ENCODE results near the gene TBX18.

Gene TBX18

DNA sequence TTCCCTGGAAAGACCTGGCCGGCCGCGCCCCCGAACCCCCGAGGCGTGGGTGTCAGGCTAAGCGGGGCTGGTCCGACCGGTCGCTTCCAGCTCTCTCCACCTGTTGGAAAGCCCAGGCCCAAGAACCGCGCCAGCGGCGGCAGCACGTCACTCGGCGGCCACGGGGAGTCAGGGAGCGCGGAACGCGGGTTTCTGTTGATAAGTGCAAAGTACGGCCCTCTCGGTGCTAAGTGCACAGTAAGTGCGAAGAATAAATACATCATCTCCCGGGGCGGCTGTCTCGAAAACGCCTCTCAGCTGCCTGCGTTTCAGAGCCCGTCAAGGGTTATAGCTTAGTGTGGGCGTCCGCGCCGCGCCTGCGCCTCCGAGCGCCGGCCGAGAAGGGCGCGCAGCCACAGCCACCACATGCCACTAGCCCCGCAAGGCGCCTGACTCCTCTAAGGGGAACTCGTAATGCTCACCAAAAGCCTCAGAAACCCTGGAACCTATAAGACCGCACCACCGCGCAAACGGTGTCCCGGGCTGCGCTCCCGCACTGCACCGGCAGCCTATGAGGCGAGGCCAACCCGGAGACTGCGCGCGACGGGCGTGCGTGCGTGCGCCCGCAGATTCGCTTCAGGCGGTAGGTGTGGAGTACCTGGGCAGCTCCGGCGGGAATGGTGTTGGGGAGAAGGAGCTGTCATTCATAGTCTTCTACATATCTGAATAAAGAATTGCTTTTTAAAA is 9.2 kb upstream of the TBX18 start:
- no peak overlapping the region for H3K27ac ChIP-seq
- TF ChIP-seq, protein P1, sequence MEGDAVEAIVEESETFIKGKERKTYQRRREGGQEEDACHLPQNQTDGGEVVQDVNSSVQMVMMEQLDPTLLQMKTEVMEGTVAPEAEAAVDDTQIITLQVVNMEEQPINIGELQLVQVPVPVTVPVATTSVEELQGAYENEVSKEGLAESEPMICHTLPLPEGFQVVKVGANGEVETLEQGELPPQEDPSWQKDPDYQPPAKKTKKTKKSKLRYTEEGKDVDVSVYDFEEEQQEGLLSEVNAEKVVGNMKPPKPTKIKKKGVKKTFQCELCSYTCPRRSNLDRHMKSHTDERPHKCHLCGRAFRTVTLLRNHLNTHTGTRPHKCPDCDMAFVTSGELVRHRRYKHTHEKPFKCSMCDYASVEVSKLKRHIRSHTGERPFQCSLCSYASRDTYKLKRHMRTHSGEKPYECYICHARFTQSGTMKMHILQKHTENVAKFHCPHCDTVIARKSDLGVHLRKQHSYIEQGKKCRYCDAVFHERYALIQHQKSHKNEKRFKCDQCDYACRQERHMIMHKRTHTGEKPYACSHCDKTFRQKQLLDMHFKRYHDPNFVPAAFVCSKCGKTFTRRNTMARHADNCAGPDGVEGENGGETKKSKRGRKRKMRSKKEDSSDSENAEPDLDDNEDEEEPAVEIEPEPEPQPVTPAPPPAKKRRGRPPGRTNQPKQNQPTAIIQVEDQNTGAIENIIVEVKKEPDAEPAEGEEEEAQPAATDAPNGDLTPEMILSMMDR (conservative IDR thresholded peaks at IDR 0.05): no peak
- no peak for TF ChIP-seq ZFX (IDR thresholded peaks at IDR 0.05)

DNA sequence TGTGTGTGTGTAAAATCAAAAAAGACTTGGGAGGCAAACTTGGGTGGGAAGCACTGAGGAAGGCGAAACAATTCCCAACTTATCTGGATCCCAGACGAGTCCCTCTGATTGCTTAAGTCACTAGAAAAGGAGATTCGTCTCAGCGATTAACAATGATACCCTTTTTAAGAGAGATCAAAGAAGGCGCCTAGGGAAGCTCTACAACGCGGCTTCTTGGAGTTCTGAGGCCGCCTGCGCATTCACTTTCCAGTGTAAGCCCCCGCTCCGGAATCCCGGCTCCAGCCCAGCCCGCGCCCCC is 8.7 kb upstream of the TBX18 start:
- H3K27ac ChIP-seq: no peak overlapping the region
- no peak for TF ChIP-seq ZFX (IDR thresholded peaks at IDR 0.05)
- TF ChIP-seq, protein P1 (conservative IDR thresholded peaks at IDR 0.05): no peak

DNA sequence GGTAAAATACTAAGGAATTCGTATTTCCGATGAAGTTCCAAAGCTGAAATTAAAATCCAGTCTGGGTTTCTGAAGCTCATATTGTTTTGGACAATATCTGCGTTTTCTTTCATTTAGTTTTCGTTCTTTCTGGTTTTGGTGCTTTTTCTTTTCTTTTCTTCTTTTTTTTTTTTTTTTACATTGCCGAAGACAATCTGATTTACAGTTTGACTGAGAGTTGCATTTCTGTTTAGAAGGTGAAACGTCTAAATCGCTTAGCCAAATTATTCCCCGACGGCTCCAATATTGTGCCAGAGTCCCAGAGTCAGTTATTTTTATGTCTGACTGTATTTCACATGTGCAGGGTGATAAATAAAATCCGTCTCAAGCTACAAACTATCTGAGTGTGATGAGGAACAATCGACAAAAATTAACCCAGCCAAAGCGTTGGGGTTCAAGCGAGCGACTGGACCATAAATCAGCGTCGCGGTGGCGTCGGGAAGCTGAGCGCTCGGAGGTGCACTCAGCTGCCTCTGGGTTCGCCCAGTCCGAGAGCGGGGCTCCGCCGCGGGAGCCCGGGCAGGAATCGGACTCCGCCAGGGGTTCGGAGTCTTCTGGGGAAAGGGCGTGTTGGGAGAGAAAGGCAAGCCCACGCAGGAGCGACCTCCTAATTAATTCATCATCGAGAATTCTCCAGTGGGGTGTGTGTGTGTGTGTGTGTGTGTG is 8.2 kb upstream of the TBX18 start:
- TF ChIP-seq, protein P1 (conservative IDR thresholded peaks at IDR 0.05): no peak
- TF ChIP-seq ZFX (IDR thresholded peaks at IDR 0.05): no peak
- no peak overlapping the region for H3K27ac ChIP-seq

DNA sequence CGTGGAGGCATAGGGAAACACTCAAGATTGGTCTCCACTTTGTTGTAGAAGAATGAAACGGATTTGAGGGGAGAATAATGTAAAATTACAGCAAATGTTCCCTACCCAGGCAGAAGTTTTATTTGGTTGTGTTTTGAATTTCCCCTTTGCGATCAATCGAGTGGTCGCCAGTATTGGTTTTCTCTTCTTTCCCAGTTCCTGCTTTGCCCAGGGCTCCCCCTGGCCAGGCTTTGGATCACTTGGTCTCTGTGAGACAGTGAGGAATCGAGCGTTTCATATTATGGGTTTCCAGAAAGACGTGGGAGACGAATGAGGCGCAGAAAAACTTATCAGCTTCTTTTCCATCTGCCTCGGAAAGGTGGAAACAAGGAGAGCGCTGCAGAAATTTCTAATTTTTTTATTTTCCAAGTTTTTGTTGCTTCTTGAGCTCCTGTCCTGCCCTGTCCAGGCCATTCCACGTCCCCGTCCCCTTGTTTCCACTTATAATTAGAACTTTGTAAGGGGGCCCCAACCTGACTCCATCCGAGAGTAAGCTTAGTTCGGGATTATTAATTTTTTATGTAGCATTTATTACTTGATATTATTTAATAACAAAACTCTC is 7.5 kb upstream of the TBX18 start:
- no peak overlapping the region for H3K27ac ChIP-seq
- no peak for TF ChIP-seq ZFX (IDR thresholded peaks at IDR 0.05)
- TF ChIP-seq, protein P1 (conservative IDR thresholded peaks at IDR 0.05): no peak

DNA sequence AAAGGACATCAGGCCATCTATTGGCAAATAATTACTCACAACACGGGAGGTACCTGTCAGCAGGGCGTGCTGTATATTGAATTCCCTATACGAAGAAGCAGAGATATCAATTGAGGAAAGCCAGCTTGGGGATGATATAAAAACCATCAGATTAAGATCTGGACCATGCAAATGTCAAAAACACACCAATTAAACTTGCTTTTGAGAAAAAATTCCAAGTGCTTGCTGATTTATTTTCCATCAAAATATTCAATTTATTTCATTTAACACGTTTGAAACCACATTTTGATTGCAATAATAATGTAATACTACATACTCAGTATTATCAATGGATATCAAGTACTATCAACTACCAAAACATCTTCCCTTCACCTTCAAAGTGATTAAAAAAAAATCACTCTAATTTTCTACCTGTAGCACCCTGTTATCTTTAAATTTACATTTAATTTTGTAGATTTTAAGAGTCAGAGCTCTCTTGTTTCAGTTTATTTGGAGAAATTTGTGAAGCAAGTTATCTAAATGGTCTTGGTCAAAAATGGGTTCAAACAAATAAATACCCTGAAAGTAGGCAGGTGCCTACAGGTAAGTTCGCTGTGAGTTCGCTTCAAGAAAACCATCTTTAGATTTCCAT is 6.8 kb upstream of the TBX18 start:
- TF ChIP-seq ZFX (IDR thresholded peaks at IDR 0.05): no peak
- TF ChIP-seq, protein P1 (conservative IDR thresholded peaks at IDR 0.05): no peak
- H3K27ac ChIP-seq: no peak overlapping the region

DNA sequence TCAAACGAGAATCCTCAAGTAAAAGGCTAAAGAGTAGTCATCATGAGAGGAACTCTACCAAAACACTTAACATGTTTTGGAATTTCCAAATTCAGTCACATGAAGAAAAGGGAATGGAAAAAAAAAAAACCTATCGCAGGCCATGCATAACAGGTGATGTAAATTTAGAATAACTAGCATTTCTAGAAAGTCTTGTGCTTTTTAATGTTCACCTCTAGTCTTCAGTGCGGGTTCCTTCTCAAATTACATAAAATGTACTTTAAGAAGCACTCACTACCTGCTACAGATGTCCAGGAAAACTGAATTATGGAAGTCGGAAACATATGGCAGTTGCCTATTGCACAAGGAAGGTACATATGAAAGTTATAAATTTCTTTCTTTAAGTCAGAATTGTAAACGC is 6.1 kb upstream of the TBX18 start:
- TF ChIP-seq, protein P1 (conservative IDR thresholded peaks at IDR 0.05): no peak
- no peak for TF ChIP-seq ZFX (IDR thresholded peaks at IDR 0.05)
- H3K27ac ChIP-seq: no peak overlapping the region

DNA sequence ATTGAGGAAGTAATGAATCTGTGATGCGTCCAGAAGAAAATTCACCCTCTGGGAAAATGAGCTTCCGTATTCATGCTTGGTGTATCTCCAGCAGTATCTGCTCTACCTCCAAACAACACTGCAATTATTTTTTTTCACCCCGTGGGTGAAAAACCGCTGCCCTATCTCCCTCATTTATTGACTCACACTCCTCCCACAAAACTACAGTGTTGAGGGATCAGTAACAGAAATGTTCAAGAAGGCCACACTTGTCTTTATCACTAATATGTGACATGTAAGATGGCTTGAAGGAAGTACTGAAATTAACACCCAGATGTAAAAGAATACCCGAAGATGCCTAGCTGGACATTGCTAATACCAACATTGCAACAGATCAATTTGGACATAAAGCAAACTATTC is 4.9 kb upstream of the TBX18 start:
- no peak overlapping the region for H3K27ac ChIP-seq
- TF ChIP-seq ZFX (IDR thresholded peaks at IDR 0.05): no peak
- TF ChIP-seq, protein P1 (conservative IDR thresholded peaks at IDR 0.05): no peak

All from C4-2B (cell line).